GM19397 (cell line): Measurements from ENCODE around the gene HNRNPR.
"Not testable (repeated sequence)": the region's sequence is repeated elsewhere in the genome, so short reads cannot be mapped to it uniquely, and the experiment has no call there.

Experiments used
- ATAC-seq: cut with Tn5 transposase; IDR thresholded peaks from one replicate; pipeline ENCODE4 v1.9.1; 2021; ENCODE audit warnings: mild to moderate bottlenecking, moderate library complexity; ENCODE audit not compliant: unreplicated experiment

Gene HNRNPR

DNA sequence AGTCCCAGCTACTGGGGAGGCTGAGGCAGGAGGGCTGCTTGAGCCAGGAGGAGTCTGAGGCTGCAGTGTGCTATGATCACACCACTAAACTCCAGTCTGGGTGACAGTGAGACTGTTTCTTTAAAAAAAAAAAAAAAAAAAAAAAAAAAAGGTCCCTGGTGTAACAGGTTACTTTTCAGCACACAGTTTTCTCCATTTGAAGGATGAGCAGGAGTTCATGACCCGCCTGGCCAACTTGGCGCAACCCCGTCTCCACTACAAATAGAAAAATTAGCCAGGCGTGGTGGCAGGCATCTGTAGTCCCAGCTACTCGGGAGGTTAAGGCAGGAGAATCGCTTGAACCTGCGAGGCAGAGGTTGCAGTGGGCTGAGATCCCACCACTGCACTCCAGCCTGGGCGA is 12.4 kb downstream of the HNRNPR start:
- no peak for ATAC-seq

DNA sequence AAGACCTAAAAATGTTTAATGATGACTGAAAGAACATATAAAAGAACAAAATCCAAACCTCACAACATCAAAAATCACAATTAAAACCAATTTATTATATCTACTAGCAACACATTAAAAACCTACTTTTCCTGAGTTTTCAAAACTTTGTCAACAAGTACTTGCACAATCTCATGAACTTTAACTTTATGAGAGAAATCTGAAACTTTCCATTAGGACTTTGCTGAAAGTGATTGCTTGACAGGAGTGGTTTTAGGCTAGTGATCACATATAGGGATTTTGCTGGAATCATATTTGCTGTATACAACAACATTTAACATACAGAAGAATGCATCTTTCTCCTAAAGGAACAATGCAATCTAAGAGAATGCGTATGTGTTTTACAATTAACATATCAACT is 13.2 kb downstream of the HNRNPR start:
- ATAC-seq = no peak

DNA sequence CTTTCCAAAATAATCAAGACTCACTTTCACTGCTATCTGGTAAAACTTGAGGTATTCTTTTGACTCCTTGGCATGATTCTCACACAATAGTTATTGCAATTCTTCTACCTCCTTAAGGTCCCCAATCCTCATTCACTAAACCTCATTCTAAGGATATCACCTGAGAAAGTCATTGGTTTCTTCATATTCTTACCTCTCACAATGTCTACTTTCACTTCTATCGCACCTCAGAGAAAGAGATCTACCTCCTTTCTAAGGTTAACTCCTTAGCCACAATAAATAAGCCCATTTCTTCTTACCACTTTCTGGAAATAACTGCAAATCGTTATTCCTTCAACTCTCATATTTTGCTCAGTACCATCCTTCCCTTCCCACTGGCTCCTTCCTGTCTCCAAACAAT is 18.7 kb downstream of the HNRNPR start:
- no peak for ATAC-seq

- ATAC-seq = no peak
Observed at GRCh38 chr1:23322770-23323169, 21.3 kb downstream of the HNRNPR start.

DNA sequence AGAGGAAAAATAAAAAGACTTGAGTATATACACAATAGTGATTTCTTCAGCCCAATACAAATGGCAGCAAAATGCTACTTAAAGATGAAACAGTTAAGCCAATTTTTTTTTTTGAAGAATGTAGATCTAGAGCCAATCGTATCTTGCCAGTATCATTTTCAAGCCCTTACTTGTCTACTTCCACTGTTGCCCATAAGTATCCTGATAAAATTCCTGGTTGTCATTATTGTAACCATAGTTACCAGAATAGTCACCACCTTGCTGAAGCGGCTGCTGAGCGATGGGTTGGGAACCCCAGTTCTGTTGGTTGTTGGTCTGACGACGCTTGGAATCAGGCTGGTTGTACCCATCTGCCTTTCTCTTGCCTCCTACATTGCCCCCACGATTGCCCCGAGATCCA is 33.8 kb downstream of the HNRNPR start:
- not testable (repeated sequence) for ATAC-seq

- ATAC-seq = no peak
Observed at GRCh38 chr1:23304140-23304620, 39.9 kb downstream of the HNRNPR start.

DNA sequence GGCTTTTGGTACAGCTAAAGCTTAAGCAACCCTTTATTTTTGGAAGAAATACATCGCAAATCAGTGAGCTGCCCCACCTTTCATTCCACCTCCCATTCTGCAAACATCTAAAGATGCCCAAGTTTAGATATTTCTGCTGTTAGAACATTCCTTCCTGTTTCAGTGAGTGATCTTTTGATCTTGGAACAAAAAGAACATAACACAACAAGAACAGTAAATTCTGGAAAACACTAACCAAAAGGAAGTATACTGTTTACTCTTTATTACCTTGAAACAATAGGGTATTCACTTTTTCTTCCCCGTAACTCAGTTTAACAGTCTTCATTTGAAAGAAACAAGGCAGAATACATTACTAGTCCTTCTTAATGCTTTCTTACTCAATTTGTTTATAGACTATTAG is 40.6 kb downstream of the HNRNPR start:
- ATAC-seq = no peak

GRCh38 chr1:23296931-23297330 is 47.2 kb downstream of the HNRNPR start:
- ATAC-seq = no peak

DNA sequence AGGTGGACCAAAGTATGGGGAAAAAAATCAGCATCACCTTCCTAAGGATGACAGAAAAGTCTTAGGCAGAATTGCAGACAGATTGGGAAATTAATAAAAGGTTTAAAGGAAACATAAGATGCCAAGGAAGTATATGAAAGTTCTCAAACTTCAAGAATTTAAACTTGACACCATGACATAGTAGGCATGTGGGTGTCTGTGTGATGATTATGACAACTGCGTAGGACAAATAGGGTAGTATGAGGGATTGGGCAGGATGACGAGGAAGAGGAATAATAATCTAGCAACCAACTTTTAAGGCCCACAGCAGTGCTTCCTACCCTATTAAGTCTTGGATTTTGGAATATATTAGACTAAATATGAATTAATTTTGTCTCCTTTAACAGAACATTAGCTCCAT is 52.4 kb downstream of the HNRNPR start:
- no peak for ATAC-seq

DNA sequence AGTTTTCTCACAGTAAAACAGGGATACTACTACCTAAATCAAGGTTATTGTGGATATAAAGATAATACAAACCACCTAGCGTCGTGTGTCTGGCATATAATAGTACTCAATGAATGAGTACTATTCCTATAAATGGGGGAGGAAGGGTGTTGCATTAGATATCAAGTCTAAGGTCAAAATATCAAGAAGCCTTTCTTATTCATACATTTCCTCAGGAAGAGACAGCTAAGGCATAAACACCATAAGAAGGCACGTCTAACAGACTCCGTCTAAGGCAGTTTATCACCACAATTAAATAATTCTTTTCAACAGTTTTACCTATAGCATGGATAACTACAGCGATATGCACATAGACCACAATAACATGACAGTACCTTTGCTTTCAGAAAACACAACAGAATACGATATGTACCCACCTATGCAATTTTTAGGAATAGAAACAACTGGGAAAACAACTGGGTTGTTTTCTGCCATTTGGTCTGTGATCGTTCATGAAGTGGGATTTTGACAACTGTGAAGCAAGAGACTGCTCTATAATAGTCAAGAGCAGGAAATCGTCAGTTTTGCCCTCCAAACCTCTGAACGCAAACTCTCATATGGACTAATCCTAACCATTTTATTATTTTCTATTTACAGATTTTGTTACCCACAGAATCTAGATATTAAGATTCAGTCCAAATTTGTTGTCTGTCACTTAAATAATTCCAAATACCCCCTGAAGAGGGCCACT is 53.1 kb downstream of the HNRNPR start:
- no peak for ATAC-seq

GRCh38 chr1:23288671-23289070 is 55.4 kb downstream of the HNRNPR start:
- ATAC-seq = no peak

DNA sequence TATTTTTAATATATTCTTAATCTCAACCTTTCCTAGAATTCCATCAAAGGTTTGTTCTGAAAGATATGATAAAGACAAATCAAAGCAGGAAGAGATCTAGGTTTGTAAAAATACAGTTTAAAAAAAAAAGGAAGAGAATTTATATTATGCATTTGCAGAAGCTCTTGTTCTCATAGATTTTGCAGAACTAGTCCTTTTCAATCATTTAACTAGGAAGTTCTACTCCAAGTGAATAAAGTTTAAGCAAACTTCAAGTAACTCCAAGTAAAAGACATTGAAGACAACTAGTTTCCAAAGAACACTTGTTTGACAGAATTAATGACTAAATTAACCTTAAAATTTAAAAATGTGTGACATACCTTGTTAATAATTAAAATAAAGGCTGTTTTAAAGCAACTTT is 55.9 kb downstream of the HNRNPR start:
- no peak for ATAC-seq

DNA sequence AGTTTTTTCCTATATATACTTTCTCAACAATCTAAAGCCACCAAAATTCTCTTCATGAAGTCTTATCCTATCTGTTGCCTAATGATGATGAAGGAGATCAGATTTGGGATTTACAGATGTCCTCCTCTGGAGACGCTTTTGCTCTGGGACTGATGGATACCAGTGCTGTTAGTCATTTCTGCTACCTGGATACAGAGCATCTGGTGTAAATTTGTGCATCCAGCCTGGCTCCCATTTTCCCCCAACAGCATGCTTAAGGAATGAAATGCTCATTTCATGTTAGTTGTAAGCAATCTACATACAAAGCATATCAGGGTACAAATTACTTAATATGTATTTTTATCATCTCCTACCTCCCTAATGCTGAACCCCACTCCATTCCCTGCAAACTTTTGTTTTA is 57.7 kb downstream of the HNRNPR start:
- no peak for ATAC-seq

DNA sequence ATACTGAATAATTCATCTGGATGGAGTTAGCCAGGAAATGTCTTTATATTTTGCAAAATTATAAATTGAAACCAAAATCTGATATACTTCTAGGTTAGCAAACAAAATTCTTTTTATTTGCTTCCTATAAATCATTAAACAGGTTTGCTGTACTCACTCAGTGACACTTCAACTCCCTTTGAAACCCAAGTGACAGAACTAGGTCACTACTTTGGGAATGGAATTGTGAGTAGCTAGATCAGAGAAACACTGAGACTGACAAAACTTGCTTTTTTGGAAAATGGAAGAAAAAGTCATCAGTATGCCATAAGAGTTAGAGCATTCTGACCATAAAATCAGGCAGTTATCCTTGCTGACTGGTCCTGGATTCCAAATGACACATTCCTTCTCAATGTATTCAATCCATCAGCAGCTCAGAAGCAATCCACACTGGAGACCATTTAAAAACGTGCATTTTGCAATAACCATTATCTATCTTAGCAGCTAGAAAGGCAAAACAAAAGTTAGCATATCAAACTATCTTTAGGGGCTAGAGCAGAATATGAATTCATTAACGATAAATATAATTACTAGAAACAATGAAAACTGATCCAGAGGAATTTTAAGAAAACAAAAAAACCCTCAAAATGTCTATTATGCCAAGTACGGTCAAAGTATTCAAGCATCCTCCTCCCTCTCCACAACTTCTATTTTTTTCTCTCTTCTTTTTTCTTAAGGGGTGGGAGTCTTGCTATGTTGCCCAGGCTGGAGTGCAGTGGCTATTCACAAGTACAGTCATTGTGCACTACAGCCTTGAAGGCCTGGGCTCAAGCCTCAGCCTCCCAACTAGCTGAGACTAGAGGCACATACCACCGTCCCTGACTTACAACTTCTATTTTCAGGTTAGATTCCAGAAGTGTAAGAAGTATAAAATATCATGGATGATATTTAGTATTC is 60.1 kb downstream of the HNRNPR start:
- no peak for ATAC-seq

DNA sequence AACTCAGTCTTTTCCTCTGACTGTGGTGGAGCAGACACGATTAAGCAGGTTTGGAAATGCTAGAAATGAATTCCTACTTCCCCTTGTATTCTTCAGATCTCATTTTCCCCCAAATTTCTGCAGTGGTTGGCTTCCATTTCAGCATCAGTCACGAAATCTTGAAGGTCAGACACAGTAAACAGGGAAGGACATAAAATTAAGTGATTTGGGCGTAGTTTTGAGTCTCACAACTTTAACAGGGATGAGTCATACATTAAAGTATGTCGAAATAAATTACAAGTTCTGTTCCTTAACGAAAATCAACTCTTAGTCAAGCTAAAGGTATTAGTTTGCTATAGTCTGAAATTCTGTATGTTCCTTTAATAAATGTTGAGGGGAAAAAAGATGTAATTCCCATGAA is 61.1 kb downstream of the HNRNPR start:
- ATAC-seq = no peak

DNA sequence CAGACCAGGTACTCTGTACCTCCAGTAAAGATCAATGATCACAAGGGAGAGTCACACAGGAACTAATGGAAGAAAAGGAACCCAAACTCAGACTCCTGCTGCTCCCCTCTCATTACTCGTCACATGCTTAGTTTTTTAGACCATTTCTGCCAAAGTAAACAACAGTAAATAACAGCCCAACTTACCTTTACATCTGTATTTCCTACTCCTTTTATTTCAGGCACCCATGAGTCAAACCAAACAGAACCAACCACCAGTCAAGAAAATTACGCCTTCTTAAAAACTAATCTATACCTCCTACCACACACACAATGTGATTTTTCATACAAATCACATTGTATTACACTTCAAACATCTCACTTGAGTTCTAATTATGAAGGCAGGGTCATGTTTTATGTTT is 65.4 kb downstream of the HNRNPR start:
- ATAC-seq = no peak

DNA sequence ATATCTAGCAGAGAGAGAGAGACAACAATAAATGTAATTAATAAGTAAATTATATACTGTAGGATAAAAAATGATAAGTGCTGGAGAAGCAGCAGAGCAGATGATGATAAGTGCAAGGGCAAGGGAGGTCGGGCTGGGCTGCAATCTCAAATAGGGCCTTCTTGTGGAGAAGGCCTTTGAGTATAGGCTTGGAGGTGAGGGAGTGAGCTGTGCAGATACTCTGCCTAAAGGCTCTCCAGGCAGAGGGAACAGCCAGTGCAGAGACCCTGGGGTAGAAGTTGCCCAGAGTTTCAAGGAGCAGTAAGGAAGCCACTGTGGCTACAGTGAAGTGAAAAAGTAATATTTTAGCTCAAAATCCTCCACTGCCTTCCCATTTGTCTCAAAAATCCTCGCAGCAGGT is 67.6 kb downstream of the HNRNPR start:
- no peak for ATAC-seq

- no peak for ATAC-seq
Observed at GRCh38 chr1:23274134-23274505, 70.0 kb downstream of the HNRNPR start.

- ATAC-seq = no peak
Observed at GRCh38 chr1:23273450-23274133, 70.5 kb downstream of the HNRNPR start.

DNA sequence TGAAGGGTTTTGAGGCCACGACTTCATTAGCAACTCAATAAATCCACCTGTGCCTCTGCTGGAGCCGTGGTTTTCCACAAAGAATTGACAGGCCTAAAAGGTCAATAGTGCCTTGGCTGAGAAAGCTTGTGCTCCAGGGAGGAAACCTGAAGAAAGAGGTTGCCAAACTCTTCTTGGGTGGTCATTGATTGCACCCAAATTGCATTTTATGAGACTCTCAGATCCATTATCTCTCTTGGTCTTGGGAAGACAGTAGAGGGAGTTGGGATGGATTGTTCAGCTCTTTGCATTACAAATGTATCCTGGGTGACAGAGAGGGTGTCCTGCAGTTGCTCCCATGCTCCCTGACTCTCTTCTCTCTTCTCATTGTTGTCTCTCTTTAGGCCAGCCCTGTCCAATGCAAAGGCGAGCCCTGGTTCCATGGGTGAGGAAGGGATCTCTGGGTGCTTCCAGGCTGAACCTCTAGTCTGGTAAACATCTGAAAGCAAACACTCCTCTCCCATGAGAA is 80.7 kb downstream of the HNRNPR start:
- ATAC-seq = no peak

DNA sequence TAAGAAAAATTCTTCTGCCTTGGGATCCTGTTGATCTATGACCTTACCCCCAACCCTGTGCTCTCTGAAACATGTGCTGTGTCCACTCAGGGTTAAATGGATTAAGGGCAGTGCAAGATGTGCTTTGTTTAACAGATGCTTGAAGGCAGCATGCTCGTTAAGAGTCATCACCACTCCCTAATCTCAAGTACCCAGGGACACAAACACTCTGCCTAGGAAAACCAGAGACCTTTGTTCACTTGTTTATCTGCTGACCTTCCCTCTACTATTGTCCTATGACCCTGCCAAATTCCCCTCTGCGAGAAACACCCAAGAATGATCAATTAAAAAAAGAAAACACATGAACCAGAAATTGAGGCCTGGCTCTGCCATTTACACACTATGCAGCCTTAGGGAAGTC is 86.0 kb downstream of the HNRNPR start:
- ATAC-seq = not testable (repeated sequence)
